SK-N-SH (cell line): ENCODE results near the gene SMYD3. TPM values are rescaled to one million over a fixed set of nuclear protein-coding genes. Genes with fewer than 3 reads are reported as not detected.

Experiments used
- CTCF ChIA-PET: fragments of 300-600, 350-600 bp; formaldehyde crosslinking; extraction: SDS; loops from one replicate; lab custom pipeline; 2021; lab: Yijun Ruan, JAX
- POLR2A ChIA-PET: fragments of 350-600 bp; sonication (Branson Sonifier 250); formaldehyde crosslinking; extraction: SDS; loops from one replicate; lab custom pipeline; 2020; ENCODE audit warnings: antibody characterized with exemption, inconsistent platforms; lab: Yijun Ruan, JAX
- DNase-seq: peaks from one replicate; pipeline ENCODE4 v3.0.0; 2012
- H2AFZ ChIP-seq: fragments of 200-600 bp; sonication (generic); 2 replicates; pipeline ENCODE4 v1.8.1; 2016; ENCODE audit warnings: antibody characterized with exemption, mild to moderate bottlenecking, low read depth
- H3F3A ChIP-seq: fragments of 200-600 bp; sonication (generic); replicated peaks from 2 replicates; pipeline ENCODE3; 2016; ENCODE audit warnings: antibody characterized with exemption, mild to moderate bottlenecking; ENCODE audit not compliant: insufficient read depth
- H3K27ac ChIP-seq, 2 experiments: fragments of 200-500 bp in 1 of 2; fragments of 200-600 bp in 1 of 2; sonication (Bioruptor generic) in 1 of 2; sonication (generic), shearing (Covaris generic) in 1 of 2; 2 replicates each; pipeline versions ENCODE4 v1.5.1 to v1.6.1; 2014 to 2016; ENCODE audit warnings: low read depth in 2 of 2, inconsistent platforms in 1 of 2, low read length in 1 of 2, mild to moderate bottlenecking in 1 of 2, mixed read lengths in 1 of 2
- H3K27me3 ChIP-seq: fragments of 200-600 bp; sonication (generic), shearing (Covaris generic); 2 replicates; pipeline ENCODE4 v1.6.1; 2016; ENCODE audit warnings: mixed run types; ENCODE audit not compliant: insufficient read depth
- H3K36me3 ChIP-seq, 2 experiments: fragments of 200-500 bp in 1 of 2; fragments of 200-600 bp in 1 of 2; sonication (Bioruptor generic) in 1 of 2; sonication (generic) in 1 of 2; replicated peaks in 1 of 2; 2 replicates each; pipeline versions ENCODE3 to v1.5.1; 2014 to 2016; ENCODE audit warnings: low read length in 1 of 2, mild to moderate bottlenecking in 1 of 2; ENCODE audit not compliant: insufficient read depth in 2 of 2, control insufficient read depth in 1 of 2
- H3K4me1 ChIP-seq, 2 experiments: fragments of 200-500 bp in 1 of 2; fragments of 200-600 bp in 1 of 2; sonication (Bioruptor generic) in 1 of 2; sonication (generic), shearing (Covaris generic) in 1 of 2; 2 replicates each; pipeline versions ENCODE4 v1.5.1 to v1.6.1; 2014 to 2016; ENCODE audit warnings: low read depth in 1 of 2, low read length in 1 of 2, mixed run types in 1 of 2; ENCODE audit not compliant: insufficient read depth in 2 of 2, control insufficient read depth in 1 of 2
- H3K4me2 ChIP-seq: fragments of 200-600 bp; sonication (generic), shearing (Covaris generic); 2 replicates; pipeline ENCODE4 v1.6.1; 2017; ENCODE audit warnings: mixed run types
- H3K4me3 ChIP-seq, 2 experiments: fragments of 200-500 bp in 1 of 2; fragments of 200-600 bp in 1 of 2; sonication (Bioruptor generic) in 1 of 2; sonication (generic), shearing (Covaris generic) in 1 of 2; 2 replicates each; pipeline versions ENCODE4 v1.5.1 to v1.8.1; 2014 to 2016; ENCODE audit warnings: low read depth in 2 of 2, inconsistent platforms in 1 of 2, low read length in 1 of 2, mild to moderate bottlenecking in 1 of 2, mixed read lengths in 1 of 2, moderate library complexity in 1 of 2
- H3K79me2 ChIP-seq: fragments of 200-600 bp; sonication (generic); 2 replicates; pipeline ENCODE4 v1.8.1; 2017; ENCODE audit warnings: mild to moderate bottlenecking; ENCODE audit not compliant: insufficient read depth
- H3K9ac ChIP-seq: fragments of 200-600 bp; sonication (generic); 2 replicates; pipeline ENCODE4 v1.6.1; 2017; ENCODE audit warnings: mixed run types
- H3K9me2 ChIP-seq: fragments of 200-600 bp; sonication (generic); 2 replicates; pipeline ENCODE4 v1.6.1; 2017; ENCODE audit warnings: mixed run types
- H3K9me3 ChIP-seq: fragments of 200-600 bp; sonication (generic); 2 replicates; pipeline ENCODE4 v1.6.1; 2017; ENCODE audit warnings: mixed run types, mild to moderate bottlenecking, moderate library complexity
- H4K20me1 ChIP-seq: fragments of 200-600 bp; sonication (generic); 2 replicates; pipeline ENCODE4 v1.6.1; 2017; ENCODE audit warnings: mild to moderate bottlenecking, mixed run types; ENCODE audit not compliant: insufficient read depth
- CHD2 ChIP-seq: fragments of 150-350 bp; IDR thresholded peaks from 2 replicates; pipeline ENCODE4 v1.6.1; 2018; ENCODE audit warnings: low read length; ENCODE audit not compliant: partially characterized antibody
- ELF1 ChIP-seq: IDR thresholded peaks from 2 replicates; pipeline ENCODE4 v1.4.0; 2012
- FOXJ3 ChIP-seq: sonication (generic); formaldehyde crosslinking; IDR thresholded peaks from 2 replicates; pipeline ENCODE4 v1.5.1; 2020; ENCODE audit warnings: mild to moderate bottlenecking, missing genetic modification reagents
- FOXM1 ChIP-seq: IDR thresholded peaks from 2 replicates; pipeline ENCODE4 v1.4.0; 2012; ENCODE audit warnings: low read depth, mild to moderate bottlenecking
- JUND ChIP-seq: IDR thresholded peaks from 2 replicates; pipeline ENCODE4 v1.4.0; 2012
- MXI1 ChIP-seq: IDR thresholded peaks from 2 replicates; pipeline ENCODE4 v1.6.1; 2012; ENCODE audit warnings: mild to moderate bottlenecking, low read depth, low read length, improper control_type of control experiment
- NFIC ChIP-seq: IDR thresholded peaks from 2 replicates; pipeline ENCODE4 v1.4.0; 2012; ENCODE audit warnings: borderline replicate concordance
- POLR2AphosphoS5 ChIP-seq: IDR thresholded peaks from 2 replicates; pipeline ENCODE4 v1.6.1; 2012; ENCODE audit warnings: low read depth, low read length
- RAD21 ChIP-seq: IDR thresholded peaks from 2 replicates; pipeline ENCODE4 v1.6.1; 2012; ENCODE audit warnings: mild to moderate bottlenecking, low read length
- RCOR1 ChIP-seq: fragments of 150-350 bp; IDR thresholded peaks from 2 replicates; pipeline ENCODE4 v1.6.1; 2017; ENCODE audit warnings: antibody characterized with exemption, low read length
- RFX5 ChIP-seq: IDR thresholded peaks from 2 replicates; pipeline ENCODE4 v1.6.1; 2012; ENCODE audit warnings: mild to moderate bottlenecking, improper control_type of control experiment, low read length
- RXRA ChIP-seq: IDR thresholded peaks from 2 replicates; pipeline ENCODE4 v1.4.0; 2012; ENCODE audit warnings: low read depth, mild to moderate bottlenecking, borderline replicate concordance
- SIN3A ChIP-seq: IDR thresholded peaks from 2 replicates; pipeline ENCODE4 v1.6.1; 2012; ENCODE audit warnings: low read depth, mild to moderate bottlenecking, low read length, moderate library complexity, borderline replicate concordance
- SMC3 ChIP-seq: IDR thresholded peaks from 2 replicates; pipeline ENCODE4 v1.6.1; 2012; ENCODE audit warnings: low read depth, low read length, improper control_type of control experiment
- TAF1 ChIP-seq: IDR thresholded peaks from 2 replicates; pipeline ENCODE4 v1.6.1; 2012; ENCODE audit warnings: low read depth, mild to moderate bottlenecking, low read length, moderate library complexity, borderline replicate concordance
- TCF12 ChIP-seq: IDR thresholded peaks from 2 replicates; pipeline ENCODE4 v1.4.0; 2012
- WGBS: methylation state at CpG from one replicate; pipeline ENCODE4 v1.1.6; 2017; ENCODE audit warnings: low lambda C conversion rate; 5-methylcytosine and 5-hydroxymethylcytosine counted together
- polyA plus RNA-seq, 3 experiments: library from polyadenylated mRNA; depleted of rRNA; stranded (reverse); fragments of >200 nt; gene quantifications; 2 replicates each; pipeline ENCODE4 v1.2.3, GENCODE V29; 2012
- TF ChIP-seq, protein P1 (sequence below): fragments of 150-350 bp; IDR thresholded peaks from 2 replicates; pipeline ENCODE4 v1.6.1; 2017; ENCODE audit warnings: antibody characterized with exemption, low read length, low read depth, borderline replicate concordance
- TF ChIP-seq, protein P2 (sequence below): IDR thresholded peaks from 2 replicates; pipeline ENCODE4 v1.4.0; 2012; ENCODE audit warnings: low read depth
- TF ChIP-seq, protein P3 (sequence below): IDR thresholded peaks from 2 replicates; pipeline ENCODE4 v1.4.0; 2012; ENCODE audit warnings: low read depth, borderline replicate concordance
- TF ChIP-seq, protein P4 (sequence below): IDR thresholded peaks from 2 replicates; pipeline ENCODE4; 2012

Gene SMYD3
- polyA plus RNA-seq, 1 of the 3 experiments (the other 2 are of a cell fraction): 31.4 TPM

DNA sequence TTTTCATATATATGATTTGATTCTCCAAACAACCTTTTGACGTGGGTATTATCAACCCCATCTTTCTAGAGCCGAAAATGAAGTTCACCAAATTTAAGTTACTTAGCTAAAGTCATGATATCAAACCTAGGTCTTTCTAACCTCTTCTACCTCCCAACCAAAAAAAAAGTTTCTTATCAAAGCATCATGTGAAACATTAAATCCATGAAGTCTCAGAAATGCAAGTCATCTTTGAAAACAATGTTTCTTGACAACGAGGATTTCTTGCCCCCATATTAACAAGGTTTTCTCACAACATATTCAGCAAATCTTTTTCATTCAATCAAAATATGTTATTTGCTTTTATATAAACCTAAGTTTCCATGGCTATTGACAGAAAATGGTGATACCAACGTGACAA, 306.3 kb downstream of the SMYD3 start:
- WGBS: 89% methylated on average over 4 of the region's 4 CpGs
- peaks cover 0 to 2% of the 10 kb centered on the region in 2 experiments; a peak in 3 of 4 replicates for H3K4me1 ChIP-seq
- H3K36me3 ChIP-seq: no peaks in the 10 kb centered on the region
- no peaks in the 10 kb centered on the region for H3K9me2 ChIP-seq
- H2AFZ ChIP-seq: no peak overlapping the region
- H3K4me3 ChIP-seq: no peak overlapping the region
- TF ChIP-seq TCF12 (no peak), FOXJ3 (CRISPR knock-in tag) (no peak), NFIC (no peak), RFX5 (no peak), ELF1 (no peak), TAF1 (no peak), RAD21 (no peak), SIN3A (no peak), SMC3 (no peak), JUND (no peak), RCOR1 (no peak), CHD2 (no peak), POLR2AphosphoS5 (no peak), MXI1 (no peak)
- TF ChIP-seq, protein P1, sequence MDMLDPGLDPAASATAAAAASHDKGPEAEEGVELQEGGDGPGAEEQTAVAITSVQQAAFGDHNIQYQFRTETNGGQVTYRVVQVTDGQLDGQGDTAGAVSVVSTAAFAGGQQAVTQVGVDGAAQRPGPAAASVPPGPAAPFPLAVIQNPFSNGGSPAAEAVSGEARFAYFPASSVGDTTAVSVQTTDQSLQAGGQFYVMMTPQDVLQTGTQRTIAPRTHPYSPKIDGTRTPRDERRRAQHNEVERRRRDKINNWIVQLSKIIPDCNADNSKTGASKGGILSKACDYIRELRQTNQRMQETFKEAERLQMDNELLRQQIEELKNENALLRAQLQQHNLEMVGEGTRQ: no peak
- TF ChIP-seq, protein P2, sequence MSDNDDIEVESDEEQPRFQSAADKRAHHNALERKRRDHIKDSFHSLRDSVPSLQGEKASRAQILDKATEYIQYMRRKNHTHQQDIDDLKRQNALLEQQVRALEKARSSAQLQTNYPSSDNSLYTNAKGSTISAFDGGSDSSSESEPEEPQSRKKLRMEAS: no peak
- TF ChIP-seq, protein P3, sequence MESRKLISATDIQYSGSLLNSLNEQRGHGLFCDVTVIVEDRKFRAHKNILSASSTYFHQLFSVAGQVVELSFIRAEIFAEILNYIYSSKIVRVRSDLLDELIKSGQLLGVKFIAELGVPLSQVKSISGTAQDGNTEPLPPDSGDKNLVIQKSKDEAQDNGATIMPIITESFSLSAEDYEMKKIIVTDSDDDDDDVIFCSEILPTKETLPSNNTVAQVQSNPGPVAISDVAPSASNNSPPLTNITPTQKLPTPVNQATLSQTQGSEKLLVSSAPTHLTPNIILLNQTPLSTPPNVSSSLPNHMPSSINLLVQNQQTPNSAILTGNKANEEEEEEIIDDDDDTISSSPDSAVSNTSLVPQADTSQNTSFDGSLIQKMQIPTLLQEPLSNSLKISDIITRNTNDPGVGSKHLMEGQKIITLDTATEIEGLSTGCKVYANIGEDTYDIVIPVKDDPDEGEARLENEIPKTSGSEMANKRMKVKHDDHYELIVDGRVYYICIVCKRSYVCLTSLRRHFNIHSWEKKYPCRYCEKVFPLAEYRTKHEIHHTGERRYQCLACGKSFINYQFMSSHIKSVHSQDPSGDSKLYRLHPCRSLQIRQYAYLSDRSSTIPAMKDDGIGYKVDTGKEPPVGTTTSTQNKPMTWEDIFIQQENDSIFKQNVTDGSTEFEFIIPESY: no peak
- H3K9me3 ChIP-seq: no peaks in the 10 kb centered on the region
- ChIA-PET POLR2A (no interaction called here), CTCF (no interaction called here)
- H3K79me2 ChIP-seq: no peaks in the 10 kb centered on the region
- no peak overlapping the region for H3K27ac ChIP-seq
- H4K20me1 ChIP-seq: no peaks in the 10 kb centered on the region
- no peak overlapping the region for H3K4me2 ChIP-seq
- no peak for DNase-seq
- no peaks in the 10 kb centered on the region for H3K27me3 ChIP-seq
- H3F3A ChIP-seq: no peaks in the 10 kb centered on the region
- H3K9ac ChIP-seq: no peak overlapping the region

DNA sequence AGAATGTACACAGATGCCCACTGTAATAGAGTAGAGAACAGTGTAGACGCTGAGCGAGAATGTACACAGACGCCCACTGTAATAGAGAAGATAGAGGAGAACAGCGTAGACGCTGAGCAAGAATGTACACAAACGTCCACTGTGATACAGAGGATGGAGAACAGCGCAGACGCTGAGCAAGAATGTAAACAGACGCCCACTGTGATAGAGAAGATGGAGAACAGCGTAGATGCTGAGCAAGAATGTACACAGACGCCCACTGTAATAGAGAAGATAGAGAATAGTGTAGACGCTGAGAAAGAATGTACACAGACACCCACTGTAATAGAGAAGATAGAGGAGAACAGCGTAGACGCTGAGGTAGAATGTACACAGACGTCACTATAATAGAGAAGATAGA, 306.9 kb downstream of the SMYD3 start:
- no peak overlapping the region for H2AFZ ChIP-seq
- ChIA-PET POLR2A (no interaction called here), CTCF (no interaction called here)
- H3K4me3 ChIP-seq: no peak overlapping the region
- H3K27me3 ChIP-seq: no peaks in the 10 kb centered on the region
- no peak overlapping the region for H3K9ac ChIP-seq
- no peak for DNase-seq
- no peaks in the 10 kb centered on the region for H3F3A ChIP-seq
- no peaks in the 10 kb centered on the region for H4K20me1 ChIP-seq
- no peaks in the 10 kb centered on the region for H3K9me3 ChIP-seq
- no peak overlapping the region for H3K27ac ChIP-seq
- peaks cover 0 to 2% of the 10 kb centered on the region in 2 experiments; a peak in 3 of 4 replicates for H3K4me1 ChIP-seq
- 91% methylated on average over 15 of the region's 15 CpGs for WGBS
- H3K4me2 ChIP-seq: no peak overlapping the region
- H3K9me2 ChIP-seq: no peaks in the 10 kb centered on the region
- no peaks in the 10 kb centered on the region for H3K36me3 ChIP-seq
- H3K79me2 ChIP-seq: no peaks in the 10 kb centered on the region
- no peak for TF ChIP-seq RCOR1
- no peak for TF ChIP-seq RFX5
- TF ChIP-seq, protein P4, sequence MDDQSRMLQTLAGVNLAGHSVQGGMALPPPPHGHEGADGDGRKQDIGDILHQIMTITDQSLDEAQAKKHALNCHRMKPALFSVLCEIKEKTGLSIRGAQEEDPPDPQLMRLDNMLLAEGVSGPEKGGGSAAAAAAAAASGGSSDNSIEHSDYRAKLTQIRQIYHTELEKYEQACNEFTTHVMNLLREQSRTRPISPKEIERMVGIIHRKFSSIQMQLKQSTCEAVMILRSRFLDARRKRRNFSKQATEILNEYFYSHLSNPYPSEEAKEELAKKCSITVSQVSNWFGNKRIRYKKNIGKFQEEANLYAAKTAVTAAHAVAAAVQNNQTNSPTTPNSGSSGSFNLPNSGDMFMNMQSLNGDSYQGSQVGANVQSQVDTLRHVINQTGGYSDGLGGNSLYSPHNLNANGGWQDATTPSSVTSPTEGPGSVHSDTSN: no peak
- no peak for TF ChIP-seq RXRA
- TF ChIP-seq FOXM1: no peak
- TF ChIP-seq TAF1: no peak
- TF ChIP-seq SIN3A: no peak
- TF ChIP-seq, protein P1: no peak
- TF ChIP-seq, protein P2: no peak
- TF ChIP-seq ELF1: no peak
